HUES48 (cell line): ENCODE data around the gene LDB3.

Source experiments
- H3K27ac ChIP-seq: one replicate; pipeline ENCODE4 v1.7.0; 2013; ENCODE audit warnings: low read depth, low read length, inconsistent platforms
- H3K27me3 ChIP-seq: 2 replicates; pipeline ENCODE4 v1.6.1; 2013; ENCODE audit warnings: mild to moderate bottlenecking, low read length; ENCODE audit not compliant: control insufficient read depth, insufficient read depth
- H3K36me3 ChIP-seq: 2 replicates; pipeline ENCODE4 v1.6.1; 2013; ENCODE audit warnings: low read length; ENCODE audit not compliant: control insufficient read depth, insufficient read depth
- H3K4me1 ChIP-seq: 2 replicates; pipeline ENCODE4 v1.6.1; 2013; ENCODE audit warnings: mild to moderate bottlenecking, low read length; ENCODE audit not compliant: control insufficient read depth, insufficient read depth
- H3K4me3 ChIP-seq: 2 replicates; pipeline ENCODE4 v1.5.1; 2013; ENCODE audit warnings: mild to moderate bottlenecking, low read depth, low read length
- H3K9ac ChIP-seq: 2 replicates; pipeline ENCODE4 v1.6.1; 2013; ENCODE audit warnings: mild to moderate bottlenecking, low read depth, low read length, moderate library complexity
- H3K9me3 ChIP-seq: 2 replicates; pipeline ENCODE4 v1.6.1; 2013; ENCODE audit warnings: low read length; ENCODE audit not compliant: control insufficient read depth, insufficient read depth

Gene LDB3

GRCh38 chr10:86652361-86653202, 15.7 kb upstream of the LDB3 start:
- Histone ChIP-seq H3K27ac (no peak overlapping the region), H3K36me3 (no peaks in the 10 kb centered on the region)

GRCh38 chr10:86653379-86653778, 14.9 kb upstream of the LDB3 start:
- Histone ChIP-seq H3K4me3 (no peak overlapping the region), H3K36me3 (no peaks in the 10 kb centered on the region), H3K9ac (no peak overlapping the region), H3K9me3 (no peaks in the 10 kb centered on the region), H3K27me3 (no peaks in the 10 kb centered on the region), H3K27ac (no peak overlapping the region), H3K4me1 (peaks cover 3% of the 10 kb centered on the region; the same call in 1 of the 2 replicates)

More at GRCh38 chr10:86652361-86653202, 15.7 kb upstream of the LDB3 start:
- H3K4me3 ChIP-seq: no peak overlapping the region
- H3K27me3 ChIP-seq: no peaks in the 10 kb centered on the region
- no peaks in the 10 kb centered on the region for H3K9me3 ChIP-seq
- H3K9ac ChIP-seq: no peak overlapping the region
- peaks cover 7% of the 10 kb centered on the region; the same call in 1 of the 2 replicates for H3K4me1 ChIP-seq

- no peaks in the 10 kb centered on the region for H3K9me3 ChIP-seq
- no peaks in the 10 kb centered on the region for H3K27me3 ChIP-seq
- no peak overlapping the region for H3K27ac ChIP-seq
- no peak overlapping the region for H3K9ac ChIP-seq
- peaks cover 3% of the 10 kb centered on the region; the same call in 1 of the 2 replicates for H3K4me1 ChIP-seq
- H3K4me3 ChIP-seq: no peak overlapping the region
- H3K36me3 ChIP-seq: no peaks in the 10 kb centered on the region
Measured at GRCh38 chr10:86653987-86654386, 14.3 kb upstream of the LDB3 start.

GRCh38 chr10:86654411-86655172, 13.7 kb upstream of the LDB3 start, which contains the start of gene OPN4:
OPN4 (plus strand) TSS chr10:86654547; CDS start chr10:86654784, 237 bp downstream.
- peaks cover 3% of the 10 kb centered on the region; the same call in 1 of the 2 replicates for H3K4me1 ChIP-seq
- H3K36me3 ChIP-seq: no peaks in the 10 kb centered on the region
- H3K27ac ChIP-seq: no peak within 1 kb of the TSS
- H3K4me3 ChIP-seq: no peak within 1 kb of the TSS
- H3K9ac ChIP-seq: no peak within 1 kb of the TSS
- no peaks in the 10 kb centered on the region for H3K27me3 ChIP-seq
- H3K9me3 ChIP-seq: no peaks in the 10 kb centered on the region

GRCh38 chr10:86655173-86655540, 13.2 kb upstream of the LDB3 start:
- H3K9ac ChIP-seq: no peak overlapping the region

GRCh38 chr10:86655596-86655995, 12.7 kb upstream of the LDB3 start:
- Histone ChIP-seq H3K36me3 (no peaks in the 10 kb centered on the region), H3K27ac (no peak overlapping the region), H3K4me3 (no peak overlapping the region), H3K9me3 (no peaks in the 10 kb centered on the region), H3K4me1 (peaks cover 3% of the 10 kb centered on the region; the same call in 1 of the 2 replicates), H3K9ac (no peak overlapping the region), H3K27me3 (no peaks in the 10 kb centered on the region)

More at GRCh38 chr10:86655173-86655540, 13.2 kb upstream of the LDB3 start:
- no peaks in the 10 kb centered on the region for H3K27me3 ChIP-seq
- H3K27ac ChIP-seq: no peak overlapping the region
- H3K9me3 ChIP-seq: no peaks in the 10 kb centered on the region
- no peaks in the 10 kb centered on the region for H3K36me3 ChIP-seq
- peaks cover 3% of the 10 kb centered on the region; the same call in 1 of the 2 replicates for H3K4me1 ChIP-seq
- H3K4me3 ChIP-seq: no peak overlapping the region

GRCh38 chr10:86657011-86657395, 11.3 kb upstream of the LDB3 start:
- Histone ChIP-seq H3K27ac (no peak overlapping the region), H3K27me3 (no peaks in the 10 kb centered on the region), H3K9me3 (no peaks in the 10 kb centered on the region), H3K36me3 (no peaks in the 10 kb centered on the region), H3K4me3 (no peak overlapping the region), H3K4me1 (peaks cover 3% of the 10 kb centered on the region; the same call in 1 of the 2 replicates), H3K9ac (no peak overlapping the region)

GRCh38 chr10:86657396-86658011, 10.8 kb upstream of the LDB3 start:
- Histone ChIP-seq H3K9me3 (no peaks in the 10 kb centered on the region), H3K27me3 (no peaks in the 10 kb centered on the region), H3K4me1 (peaks cover 3% of the 10 kb centered on the region; the same call in 1 of the 2 replicates)

GRCh38 chr10:86658261-86658741, 10.0 kb upstream of the LDB3 start:
- Histone ChIP-seq H3K9me3 (no peaks in the 10 kb centered on the region), H3K27ac (no peak overlapping the region), H3K27me3 (no peaks in the 10 kb centered on the region), H3K36me3 (no peaks in the 10 kb centered on the region), H3K9ac (no peak overlapping the region), H3K4me1 (no peaks in the 10 kb centered on the region), H3K4me3 (no peak overlapping the region)

More at GRCh38 chr10:86657396-86658011, 10.8 kb upstream of the LDB3 start:
- H3K36me3 ChIP-seq: no peaks in the 10 kb centered on the region
- no peak overlapping the region for H3K27ac ChIP-seq
- no peak overlapping the region for H3K9ac ChIP-seq
- no peak overlapping the region for H3K4me3 ChIP-seq

GRCh38 chr10:86658751-86659150, 9.6 kb upstream of the LDB3 start:
- H3K4me1 ChIP-seq: no peaks in the 10 kb centered on the region
- H3K9ac ChIP-seq: no peak overlapping the region
- H3K4me3 ChIP-seq: no peak overlapping the region
- no peaks in the 10 kb centered on the region for H3K27me3 ChIP-seq
- H3K27ac ChIP-seq: no peak overlapping the region
- no peaks in the 10 kb centered on the region for H3K36me3 ChIP-seq
- H3K9me3 ChIP-seq: no peaks in the 10 kb centered on the region
